ENCODE measurements around the gene IGLON5.

The IGLON5 gene

GRCh38 chr19:51347209-51347928 lies 35.9 kb downstream of the IGLON5 start:
- TF ChIP-seq, protein P1, sequence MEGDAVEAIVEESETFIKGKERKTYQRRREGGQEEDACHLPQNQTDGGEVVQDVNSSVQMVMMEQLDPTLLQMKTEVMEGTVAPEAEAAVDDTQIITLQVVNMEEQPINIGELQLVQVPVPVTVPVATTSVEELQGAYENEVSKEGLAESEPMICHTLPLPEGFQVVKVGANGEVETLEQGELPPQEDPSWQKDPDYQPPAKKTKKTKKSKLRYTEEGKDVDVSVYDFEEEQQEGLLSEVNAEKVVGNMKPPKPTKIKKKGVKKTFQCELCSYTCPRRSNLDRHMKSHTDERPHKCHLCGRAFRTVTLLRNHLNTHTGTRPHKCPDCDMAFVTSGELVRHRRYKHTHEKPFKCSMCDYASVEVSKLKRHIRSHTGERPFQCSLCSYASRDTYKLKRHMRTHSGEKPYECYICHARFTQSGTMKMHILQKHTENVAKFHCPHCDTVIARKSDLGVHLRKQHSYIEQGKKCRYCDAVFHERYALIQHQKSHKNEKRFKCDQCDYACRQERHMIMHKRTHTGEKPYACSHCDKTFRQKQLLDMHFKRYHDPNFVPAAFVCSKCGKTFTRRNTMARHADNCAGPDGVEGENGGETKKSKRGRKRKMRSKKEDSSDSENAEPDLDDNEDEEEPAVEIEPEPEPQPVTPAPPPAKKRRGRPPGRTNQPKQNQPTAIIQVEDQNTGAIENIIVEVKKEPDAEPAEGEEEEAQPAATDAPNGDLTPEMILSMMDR (IDR thresholded peaks at IDR 0.05; ENCODE audit: extremely low read depth, missing control alignments): no peak
- DNase-seq (ENCODE audit: low spot score): no peak

- TF ChIP-seq, protein P1 (IDR thresholded peaks at IDR 0.05; ENCODE audit: extremely low read depth, missing control alignments): no peak
- DNase-seq (ENCODE audit: low spot score): no peak
Observed at GRCh38 chr19:51351266-51351990, 40.0 kb downstream of the IGLON5 start.

DNA sequence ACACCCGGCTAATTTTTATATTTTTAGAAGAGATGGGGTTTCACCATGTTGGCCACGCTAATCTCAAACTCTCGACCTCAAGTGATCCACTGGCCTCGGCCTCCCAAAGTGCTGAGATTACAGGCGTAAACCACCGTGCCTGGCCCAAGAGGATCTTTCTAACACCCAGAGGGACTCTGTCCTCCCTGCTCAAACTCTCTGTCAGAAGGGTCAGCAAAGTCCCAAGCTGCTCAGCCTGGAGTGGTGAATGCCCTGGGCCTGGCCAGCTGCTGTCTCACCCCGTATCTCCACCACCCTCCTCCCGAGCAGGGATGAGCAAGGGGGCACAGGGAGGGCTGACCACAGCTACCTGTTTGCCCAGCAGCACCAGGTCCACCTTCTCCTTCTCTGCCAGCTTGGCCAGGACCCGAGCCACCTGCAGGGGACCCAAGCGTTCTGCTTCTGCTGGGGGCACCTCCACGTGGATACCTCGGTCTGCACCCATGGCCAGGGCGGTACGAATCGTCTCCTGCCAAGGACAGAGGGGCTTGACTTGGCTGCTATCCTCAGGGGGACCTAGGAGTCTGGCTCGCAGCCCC lies 41.4 kb downstream of the IGLON5 start:
- TF ChIP-seq, protein P1 (IDR thresholded peaks at IDR 0.05; ENCODE audit: extremely low read depth, missing control alignments): no peak
- DNase-seq (ENCODE audit: low spot score): no peak

GRCh38 chr19:51354103-51354741 lies 42.8 kb downstream of the IGLON5 start:
- no peak for DNase-seq (ENCODE audit: low spot score)
- TF ChIP-seq, protein P1 (IDR thresholded peaks at IDR 0.05; ENCODE audit: extremely low read depth, missing control alignments): no peak

DNA sequence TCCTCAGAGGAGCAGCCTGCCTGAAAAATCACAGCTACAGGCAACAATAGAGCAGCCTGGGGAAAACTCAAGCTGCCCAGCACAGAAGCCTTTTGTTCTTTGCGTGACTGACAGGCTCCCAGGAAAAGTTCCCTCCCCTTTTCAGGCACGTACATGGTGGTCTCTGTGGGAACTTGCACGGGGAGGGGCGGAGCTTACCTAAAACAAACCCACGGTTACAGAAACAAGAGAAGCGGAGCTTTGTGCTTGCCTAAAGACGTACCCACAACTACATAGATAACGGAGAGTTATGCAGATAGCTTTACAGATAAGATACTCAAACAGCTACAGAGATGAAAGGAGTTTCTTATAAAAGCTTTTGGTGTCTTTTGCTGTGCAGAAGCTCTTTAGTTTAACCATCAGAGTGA lies 43.3 kb downstream of the IGLON5 start:
- TF ChIP-seq, protein P1 (IDR thresholded peaks at IDR 0.05; ENCODE audit: extremely low read depth, missing control alignments): no peak
- DNase-seq (ENCODE audit: low spot score): no peak

DNA sequence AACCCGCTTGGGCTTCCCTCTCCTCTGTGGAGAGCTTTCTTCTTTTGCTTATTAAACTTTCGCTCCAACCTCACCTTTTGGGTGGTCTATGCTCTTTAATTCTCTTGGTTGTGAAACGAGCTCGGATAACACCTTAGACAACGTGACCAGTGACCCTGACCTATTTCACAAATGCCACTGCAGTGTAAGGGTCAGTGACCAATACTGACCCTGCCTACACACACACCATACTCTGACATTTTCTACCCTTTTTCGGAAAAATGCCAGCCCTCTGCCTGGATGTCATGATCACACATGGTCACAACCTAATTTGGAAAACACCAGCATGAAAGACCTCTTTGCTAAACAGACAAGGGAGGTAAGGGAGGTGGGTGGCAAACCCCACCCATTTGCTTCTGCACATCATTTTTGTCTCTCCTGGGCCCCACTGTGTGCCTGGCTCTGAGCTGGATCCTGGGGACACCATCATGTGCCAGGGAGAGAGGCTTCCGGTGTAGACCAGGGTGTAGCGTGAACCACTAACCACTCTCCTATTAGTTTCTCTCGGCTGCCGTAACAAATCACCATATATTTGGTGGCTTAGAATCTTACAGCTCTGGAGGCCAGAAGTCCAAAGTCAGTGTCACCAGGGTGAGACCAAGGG lies 44.8 kb downstream of the IGLON5 start:
- TF ChIP-seq, protein P1 (IDR thresholded peaks at IDR 0.05; ENCODE audit: extremely low read depth, missing control alignments): no peak
- no peak for DNase-seq (ENCODE audit: low spot score)

Measured in GM20000 (cell line).